Adrenal gland (tissue), 5 donors: ENCODE data around the gene GATAD2B.
"Not testable (repeated sequence)": the region's sequence is repeated elsewhere in the genome, so short reads cannot be mapped to it uniquely, and the experiment has no call there.

Experiments
- POLR2A ChIP-seq, 2 donors: fragments of 450-650 bp; IDR thresholded peaks; one replicate each; pipeline ENCODE4 v1.6.1; 2017; ENCODE audit warnings: antibody characterized with exemption in 2 of 2, mild to moderate bottlenecking in 2 of 2, moderate library complexity in 1 of 2
- TF ChIP-seq, protein P1 (sequence below), 6 experiments: fragments of 450-650 bp in 4 of 6; fragments of 200-600 bp in 2 of 6; sonication (generic) in 1 of 6; IDR thresholded peaks; 1 replicate in 5 of 6; 2 replicates in 1 of 6; pipeline versions ENCODE4 v1.5.1 to v1.8.0; 2016 to 2021; ENCODE audit warnings: antibody characterized with exemption in 6 of 6, mild to moderate bottlenecking in 2 of 6, moderate library complexity in 1 of 6
- donor health status: DM: no; HTN: no; CAD: no.

DNA sequence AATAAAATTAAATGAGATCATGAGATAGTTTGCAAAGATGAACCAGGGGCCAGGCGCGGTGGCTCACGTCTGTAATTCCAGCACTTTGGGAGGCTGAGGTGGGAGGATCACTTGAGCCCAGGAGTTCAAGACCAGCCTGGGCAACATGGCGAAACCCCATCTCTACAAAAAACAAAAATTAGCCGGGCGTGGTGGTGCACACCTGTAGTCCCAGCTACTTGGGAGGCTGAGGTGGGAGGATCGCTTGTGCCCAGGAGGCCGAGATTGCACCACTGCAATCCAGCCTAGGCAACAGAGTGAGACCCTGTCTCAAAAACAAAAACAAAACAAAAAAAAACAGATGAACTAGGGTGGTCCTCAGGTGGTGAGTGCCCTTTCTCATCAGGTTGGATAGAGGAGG is 140.1 kb downstream of the GATAD2B start:
- TF ChIP-seq, protein P1, sequence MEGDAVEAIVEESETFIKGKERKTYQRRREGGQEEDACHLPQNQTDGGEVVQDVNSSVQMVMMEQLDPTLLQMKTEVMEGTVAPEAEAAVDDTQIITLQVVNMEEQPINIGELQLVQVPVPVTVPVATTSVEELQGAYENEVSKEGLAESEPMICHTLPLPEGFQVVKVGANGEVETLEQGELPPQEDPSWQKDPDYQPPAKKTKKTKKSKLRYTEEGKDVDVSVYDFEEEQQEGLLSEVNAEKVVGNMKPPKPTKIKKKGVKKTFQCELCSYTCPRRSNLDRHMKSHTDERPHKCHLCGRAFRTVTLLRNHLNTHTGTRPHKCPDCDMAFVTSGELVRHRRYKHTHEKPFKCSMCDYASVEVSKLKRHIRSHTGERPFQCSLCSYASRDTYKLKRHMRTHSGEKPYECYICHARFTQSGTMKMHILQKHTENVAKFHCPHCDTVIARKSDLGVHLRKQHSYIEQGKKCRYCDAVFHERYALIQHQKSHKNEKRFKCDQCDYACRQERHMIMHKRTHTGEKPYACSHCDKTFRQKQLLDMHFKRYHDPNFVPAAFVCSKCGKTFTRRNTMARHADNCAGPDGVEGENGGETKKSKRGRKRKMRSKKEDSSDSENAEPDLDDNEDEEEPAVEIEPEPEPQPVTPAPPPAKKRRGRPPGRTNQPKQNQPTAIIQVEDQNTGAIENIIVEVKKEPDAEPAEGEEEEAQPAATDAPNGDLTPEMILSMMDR (IDR thresholded peaks at IDR 0.05): not testable (repeated sequence)
- TF ChIP-seq POLR2A (IDR thresholded peaks at IDR 0.05): not testable (repeated sequence)
